ENCODE measurements around the gene ZNF799.

DNA sequence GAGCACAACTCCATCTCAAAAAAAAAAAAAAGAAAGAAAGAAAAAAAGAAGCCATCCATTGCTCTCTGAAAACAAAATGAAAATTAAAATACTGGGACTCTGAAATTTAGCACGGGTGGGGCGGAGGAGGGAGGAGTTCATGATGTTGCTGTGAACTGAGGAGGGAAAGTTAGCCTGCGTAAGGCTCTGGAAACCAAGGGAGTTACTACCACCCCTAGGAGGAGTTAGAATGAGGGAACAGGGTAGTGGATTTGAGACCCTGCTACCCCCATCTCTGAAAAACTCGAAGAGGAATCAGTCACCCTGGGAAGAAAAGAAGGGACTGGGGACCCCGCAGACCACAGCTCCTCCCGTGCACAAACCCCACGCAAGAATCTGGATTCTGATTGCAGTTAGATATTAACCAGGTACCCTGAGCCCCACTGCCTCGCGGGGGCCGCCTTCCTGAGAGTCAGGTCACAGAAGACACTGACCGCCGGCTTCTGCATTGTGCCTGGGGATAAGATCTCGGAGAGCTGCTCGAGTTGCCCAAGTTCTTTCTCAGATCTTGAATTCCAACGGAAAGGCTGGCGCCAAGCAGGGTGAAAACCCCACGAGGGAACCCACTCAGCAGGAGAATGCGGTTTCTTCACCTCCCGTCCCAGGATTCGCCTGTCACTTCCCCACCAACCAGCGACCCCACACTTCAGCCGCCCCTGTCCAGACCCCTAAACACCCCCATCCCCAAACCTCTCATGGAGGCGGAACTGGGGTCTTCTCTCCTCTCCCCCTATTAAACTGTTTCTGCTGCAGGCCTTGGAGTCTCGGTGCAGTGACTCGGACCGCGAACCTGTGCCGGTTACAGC lies 36.5 kb downstream of the ZNF799 start:
- TF ChIP-seq POLR2A (IDR thresholded peaks at IDR 0.05; ENCODE audit: low read length) (no peak), GATA1 (IDR thresholded peaks at IDR 0.05; ENCODE audit: low read depth, low read length) (no peak)
